Ovary (tissue), 9 donors: ENCODE results near the gene PACC1. TPM values are rescaled to one million over a fixed set of nuclear protein-coding genes. Genes with fewer than 3 reads are reported as not detected.
A peak's percentile ranks its signal among the peaks of the same experiment; 100 is the strongest.

Experiments used
- DNase-seq, 5 donors: peaks; one replicate each; pipeline ENCODE4 v3.0.0-alpha.2; 2019 to 2020
- H3K27ac ChIP-seq, 2 donors: fragments of 200-600 bp; one replicate each; pipeline versions ENCODE4 v1.5.1 to v1.8.0; 2019 to 2022
- H3K27me3 ChIP-seq: fragments of 200-600 bp; one replicate; pipeline ENCODE4 v1.8.0; 2022
- H3K36me3 ChIP-seq: fragments of 200-600 bp; sonication (generic); one replicate; pipeline ENCODE4 v1.5.1; 2019
- H3K4me1 ChIP-seq: one replicate; pipeline ENCODE4 v1.8.1; 2013; ENCODE audit warnings: mild to moderate bottlenecking, moderate library complexity; ENCODE audit not compliant: insufficient read depth
- H3K4me3 ChIP-seq: fragments of 200-600 bp; sonication (generic); one replicate; pipeline ENCODE4 v1.5.1; 2017
- H3K9me3 ChIP-seq, 2 donors: fragments of 200-600 bp in 1 of 2; sonication (generic) in 1 of 2; one replicate each; pipeline versions ENCODE4 v1.5.1 to v1.8.1; 2013 to 2019; ENCODE audit warnings: mild to moderate bottlenecking in 1 of 2, moderate library complexity in 1 of 2
- CTCF ChIP-seq, 3 donors: fragments of 450-650 bp in 2 of 3; fragments of 200-600 bp in 1 of 3; IDR thresholded peaks; one replicate each; pipeline versions ENCODE4 v1.5.1 to v1.8.0; 2016 to 2022; ENCODE audit warnings: antibody characterized with exemption in 3 of 3, mild to moderate bottlenecking in 1 of 3
- EP300 ChIP-seq: sonication (generic); formaldehyde crosslinking; IDR thresholded peaks from one replicate; pipeline ENCODE4 v1.6.1; 2017; ENCODE audit warnings: antibody characterized with exemption
- POLR2A ChIP-seq: fragments of 450-650 bp; IDR thresholded peaks from one replicate; pipeline ENCODE4 v1.6.1; 2017; ENCODE audit warnings: antibody characterized with exemption, mild to moderate bottlenecking, moderate library complexity
- WGBS, 3 donors: extraction: QIAGEN DNeasy Blood & Tissue Kit in 1 of 3; methylation state at CpG; one replicate each; pipeline versions ENCODE4 v1.1.5 to v1.1.7; 2013 to 2017; 5-methylcytosine and 5-hydroxymethylcytosine counted together
- intact Hi-C, 4 donors: fragments of 100-400 bp; cut with DNase I; formaldehyde crosslinking; loops; one replicate each; pipeline versions ENCODE4 v1.11.0 to v1.15.1; 2022 to 2023
- polyA plus RNA-seq, 2 donors: library from polyadenylated mRNA; stranded (reverse); fragments of 200-250 nt in 1 of 2; fragments of 350-450 nt in 1 of 2; fragmentation: Illumina TruSeq in 1 of 2; extraction: RNeasy Lipid Tissue Mini Kit (QIAGEN cat#74804) in 1 of 2; gene quantifications; one replicate each; pipeline ENCODE4 v1.2.3, GENCODE V29; 2013 to 2014
- total RNA-seq, 7 donors: library from RNA; depleted of rRNA in 2 of 7; stranded (reverse); fragments of >200 nt in 2 of 7; fragmentation: NEBNext Ultra II Directional in 3 of 7; extraction: Animal tissue kit (Norgen Biotek cat#: 25700) in 3 of 7; gene quantifications; one replicate each; pipeline versions ENCODE4 v1.1.0 to v1.2.4, GENCODE V29; 2016 to 2023
- donor health status: DM: no; HTN: no; CAD: no; lungs with moderate emphysema.
- donor health status: DM: no; HTN: no; CAD: no.
- donor health status: Bipolar disorder and iron deficiency.
- donor health status: DM: yes; HTN: yes; CAD: no.
- donor health status: DM: no; HTN: no; CAD: no.
- donor health status: DM: yes; HTN: yes; CAD: no.

PACC1 gene
- total and polyA plus RNA-seq, 9 donors = 1.9 to 9.5 (median 2.9) TPM

DNA sequence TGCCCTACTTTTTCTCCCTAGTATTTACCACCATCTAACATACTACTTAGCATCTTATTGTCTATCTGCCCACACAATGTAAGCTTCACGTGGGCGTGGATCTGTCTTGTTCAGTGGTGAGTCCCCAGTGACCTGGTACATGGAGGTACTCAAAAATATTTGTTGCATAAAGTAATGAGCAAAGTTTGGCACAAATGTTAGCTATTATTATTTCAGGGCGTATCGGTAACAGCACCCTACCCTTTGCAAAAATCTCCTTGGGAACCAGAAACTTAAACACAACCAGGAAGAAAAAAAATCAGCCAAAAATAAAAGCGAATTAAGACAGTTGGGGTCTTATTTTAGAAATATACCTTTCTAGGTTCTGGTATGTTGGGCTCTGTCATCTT is 17.6 kb upstream of the PACC1 start:
- Histone ChIP-seq H3K9me3 (no peaks in the 10 kb centered on the region), H3K27me3 (no peaks in the 10 kb centered on the region), H3K4me3 (peak overlapping the region; percentile 80), H3K4me1 (peaks cover 6% of the 10 kb centered on the region), H3K36me3 (no peaks in the 10 kb centered on the region), H3K27ac (peak overlapping the region in 1 of 2 donors; percentile 96)
- intact Hi-C loops = no loop called here
- 11 to 22% (median 18%) methylated on average over 5 of the region's 5 CpGs for WGBS, 3 donors
- no peak for TF ChIP-seq CTCF (IDR thresholded peaks at IDR 0.05)
- no peak for TF ChIP-seq EP300
- TF ChIP-seq POLR2A = no peak
- no peak for DNase-seq

GRCh38 chr1:212431644-212432043 is 17.0 kb upstream of the PACC1 start:
- peaks cover 6% of the 10 kb centered on the region for H3K4me1 ChIP-seq
- 88 to 93% (median 88%) methylated on average over 9 of the region's 9 CpGs for WGBS, 3 donors
- no peaks in the 10 kb centered on the region for H3K27me3 ChIP-seq
- DNase-seq = no peak
- no peaks in the 10 kb centered on the region for H3K9me3 ChIP-seq
- TF ChIP-seq POLR2A (no peak), EP300 (no peak), CTCF (IDR thresholded peaks at IDR 0.05) (no peak)
- H3K27ac ChIP-seq = no peak overlapping the region
- intact Hi-C loops = no loop called here
- no peaks in the 10 kb centered on the region for H3K36me3 ChIP-seq
- H3K4me3 ChIP-seq = no peak overlapping the region

- Histone ChIP-seq H3K36me3 (no peaks in the 10 kb centered on the region), H3K4me3 (no peak overlapping the region), H3K27ac (no peak overlapping the region), H3K9me3 (no peaks in the 10 kb centered on the region), H3K4me1 (peaks cover 6% of the 10 kb centered on the region), H3K27me3 (no peaks in the 10 kb centered on the region)
- TF ChIP-seq EP300 (no peak), CTCF (IDR thresholded peaks at IDR 0.05) (no peak)
- 46 to 65% (median 60%) methylated on average over 3 of the region's 3 CpGs for WGBS, 3 donors
- intact Hi-C loops = no loop called here
- DNase-seq = no peak
Measured at GRCh38 chr1:212430955-212431394, 16.3 kb upstream of the PACC1 start.

- intact Hi-C loops = no loop called here
- 64 to 86% (median 64%) methylated on average over 2 of the region's 2 CpGs for WGBS, 3 donors
- no peak overlapping the region for H3K27ac ChIP-seq
Measured at GRCh38 chr1:212430416-212430815, 15.7 kb upstream of the PACC1 start.

More at GRCh38 chr1:212430416-212430815, 15.7 kb upstream of the PACC1 start:
- H3K27me3 ChIP-seq = no peaks in the 10 kb centered on the region
- no peak for DNase-seq
- no peak overlapping the region for H3K4me3 ChIP-seq
- H3K4me1 ChIP-seq = peaks cover 6% of the 10 kb centered on the region
- TF ChIP-seq EP300 = no peak
- no peak for TF ChIP-seq POLR2A
- no peak for TF ChIP-seq CTCF (IDR thresholded peaks at IDR 0.05)
- no peaks in the 10 kb centered on the region for H3K9me3 ChIP-seq
- no peaks in the 10 kb centered on the region for H3K36me3 ChIP-seq
